Gastroesophageal sphincter (tissue), 3 donors: ENCODE data around the gene PARD6A.

Source experiments
- CTCF ChIP-seq, 4 experiments: fragments of 200-600 bp in 2 of 4; fragments of 450-650 bp in 2 of 4; sonication (generic) in 1 of 4; IDR thresholded peaks; one replicate each; pipeline ENCODE4 v1.5.1; 2017 to 2019; ENCODE audit warnings: antibody characterized with exemption in 4 of 4, mild to moderate bottlenecking in 2 of 4, moderate library complexity in 2 of 4
- EP300 ChIP-seq: sonication (generic); formaldehyde crosslinking; IDR thresholded peaks from one replicate; pipeline ENCODE4 v1.6.1; 2017; ENCODE audit warnings: antibody characterized with exemption, mild to moderate bottlenecking
- POLR2A ChIP-seq, 2 donors: fragments of 450-650 bp; IDR thresholded peaks; one replicate each; pipeline ENCODE4 v1.6.1; 2017; ENCODE audit warnings: antibody characterized with exemption in 2 of 2, mild to moderate bottlenecking in 2 of 2, moderate library complexity in 1 of 2

- TF ChIP-seq CTCF (IDR thresholded peaks at IDR 0.05) (no peak), POLR2A (IDR thresholded peaks at IDR 0.05) (no peak), EP300 (no peak)
Observed at GRCh38 chr16:67678354-67679023, 17.7 kb downstream of the PARD6A start.
